Tibial nerve (tissue), 4 donors: ENCODE data around the gene CDH8.

Experiments used
- EP300 ChIP-seq, 2 donors: sonication (generic); formaldehyde crosslinking; IDR thresholded peaks; one replicate each; pipeline ENCODE4 v1.6.1; 2017; ENCODE audit warnings: antibody characterized with exemption in 2 of 2, mild to moderate bottlenecking in 1 of 2
- POLR2A ChIP-seq, 2 donors: fragments of 450-650 bp; IDR thresholded peaks; one replicate each; pipeline ENCODE4 v1.6.1; 2017; ENCODE audit warnings: antibody characterized with exemption in 2 of 2, mild to moderate bottlenecking in 2 of 2, moderate library complexity in 2 of 2
- TF ChIP-seq, protein P1 (sequence below), 5 experiments: fragments of 200-600 bp in 3 of 5; fragments of 450-650 bp in 2 of 5; sonication (generic) in 3 of 5; IDR thresholded peaks; one replicate each; pipeline ENCODE4 v1.5.1; 2016 to 2019; ENCODE audit warnings: antibody characterized with exemption in 5 of 5, mild to moderate bottlenecking in 3 of 5, moderate library complexity in 2 of 5

DNA sequence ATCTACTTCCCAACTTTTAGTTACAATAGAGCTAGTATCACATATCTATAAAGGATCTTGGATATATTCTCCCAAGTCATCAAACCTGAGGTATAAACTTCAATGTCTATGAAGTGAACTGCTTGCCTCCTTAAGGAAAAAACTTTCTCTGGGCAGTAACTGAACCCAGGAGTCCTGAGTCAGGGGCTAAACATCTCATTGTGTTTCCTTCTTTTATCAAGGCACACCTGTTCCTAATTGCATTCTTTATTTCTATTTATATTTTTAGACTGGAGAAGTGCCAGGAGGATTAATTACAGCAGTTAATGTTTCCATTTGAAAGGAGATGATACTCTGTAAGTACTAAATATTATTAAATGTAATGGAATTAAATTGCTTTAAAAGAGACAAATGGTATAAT is 98.6 kb downstream of the CDH8 start:
- TF ChIP-seq POLR2A (IDR thresholded peaks at IDR 0.05): no peak
- TF ChIP-seq, protein P1, sequence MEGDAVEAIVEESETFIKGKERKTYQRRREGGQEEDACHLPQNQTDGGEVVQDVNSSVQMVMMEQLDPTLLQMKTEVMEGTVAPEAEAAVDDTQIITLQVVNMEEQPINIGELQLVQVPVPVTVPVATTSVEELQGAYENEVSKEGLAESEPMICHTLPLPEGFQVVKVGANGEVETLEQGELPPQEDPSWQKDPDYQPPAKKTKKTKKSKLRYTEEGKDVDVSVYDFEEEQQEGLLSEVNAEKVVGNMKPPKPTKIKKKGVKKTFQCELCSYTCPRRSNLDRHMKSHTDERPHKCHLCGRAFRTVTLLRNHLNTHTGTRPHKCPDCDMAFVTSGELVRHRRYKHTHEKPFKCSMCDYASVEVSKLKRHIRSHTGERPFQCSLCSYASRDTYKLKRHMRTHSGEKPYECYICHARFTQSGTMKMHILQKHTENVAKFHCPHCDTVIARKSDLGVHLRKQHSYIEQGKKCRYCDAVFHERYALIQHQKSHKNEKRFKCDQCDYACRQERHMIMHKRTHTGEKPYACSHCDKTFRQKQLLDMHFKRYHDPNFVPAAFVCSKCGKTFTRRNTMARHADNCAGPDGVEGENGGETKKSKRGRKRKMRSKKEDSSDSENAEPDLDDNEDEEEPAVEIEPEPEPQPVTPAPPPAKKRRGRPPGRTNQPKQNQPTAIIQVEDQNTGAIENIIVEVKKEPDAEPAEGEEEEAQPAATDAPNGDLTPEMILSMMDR (IDR thresholded peaks at IDR 0.05): no peak
- no peak for TF ChIP-seq EP300 (IDR thresholded peaks at IDR 0.05)
